Liver (tissue), 9 donors: ENCODE measurements around the gene TMEM221. TPM values are rescaled to one million over a fixed set of nuclear protein-coding genes. Genes with fewer than 3 reads are reported as not detected.

ENCODE experiments used
- DNase-seq: peaks from one replicate; pipeline ENCODE4 v3.0.0-alpha.2; 2017; ENCODE audit warnings: low spot score
- H3K27ac ChIP-seq, 2 donors: one replicate each; pipeline ENCODE4 v1.7.0; 2013; ENCODE audit warnings: inconsistent platforms in 2 of 2, low read length in 2 of 2, control low read depth in 1 of 2, low read depth in 1 of 2, mild to moderate bottlenecking in 1 of 2
- H3K27me3 ChIP-seq, 4 donors: one replicate each; pipeline versions ENCODE4 v1.6.1 to v1.7.0; 2013; ENCODE audit warnings: low read length in 3 of 4, inconsistent platforms in 1 of 4, mild to moderate bottlenecking in 1 of 4, moderate library complexity in 1 of 4; ENCODE audit not compliant: control insufficient read depth in 4 of 4, insufficient read depth in 4 of 4
- H3K36me3 ChIP-seq, 4 donors: one replicate each; pipeline versions ENCODE4 v1.6.1 to v1.7.0; 2013; ENCODE audit warnings: low read length in 3 of 4, mild to moderate bottlenecking in 3 of 4, low read depth in 1 of 4, moderate library complexity in 1 of 4; ENCODE audit not compliant: control insufficient read depth in 4 of 4, insufficient read depth in 3 of 4
- H3K4me1 ChIP-seq, 4 donors: one replicate each; pipeline versions ENCODE4 v1.6.1 to v1.7.0; 2013; ENCODE audit warnings: low read length in 3 of 4, mild to moderate bottlenecking in 3 of 4, moderate library complexity in 1 of 4; ENCODE audit not compliant: control insufficient read depth in 4 of 4, insufficient read depth in 4 of 4
- H3K4me3 ChIP-seq, 3 donors: one replicate each; pipeline versions ENCODE4 v1.6.1 to v1.7.0; 2013; ENCODE audit warnings: low read length in 3 of 3, control low read depth in 1 of 3, low read depth in 1 of 3, mild to moderate bottlenecking in 1 of 3
- H3K9ac ChIP-seq, 2 donors: one replicate each; pipeline ENCODE4 v1.7.0; 2013; ENCODE audit warnings: low read length in 2 of 2, mild to moderate bottlenecking in 2 of 2, moderate library complexity in 2 of 2, control low read depth in 1 of 2, low read depth in 1 of 2
- H3K9me3 ChIP-seq, 4 donors: one replicate each; pipeline versions ENCODE4 v1.6.1 to v1.7.0; 2013; ENCODE audit warnings: low read length in 3 of 4; ENCODE audit not compliant: control insufficient read depth in 4 of 4
- CTCF ChIP-seq: fragments of 150-350 bp; IDR thresholded peaks from 2 replicates; pipeline ENCODE4 v1.5.1; 2017; ENCODE audit warnings: improper control_type of control experiment, low read depth, low read length; ENCODE audit not compliant: missing input control
- EGR1 ChIP-seq, 2 donors: IDR thresholded peaks; 2 replicates each; pipeline ENCODE4 v1.6.1; 2016 to 2018; ENCODE audit warnings: antibody characterized with exemption in 2 of 2, low read depth in 2 of 2
- FOXA2 ChIP-seq: IDR thresholded peaks from 2 replicates; pipeline ENCODE4 v1.6.1; 2016; ENCODE audit warnings: antibody characterized with exemption
- JUND ChIP-seq, 2 donors: IDR thresholded peaks; 2 replicates each; pipeline ENCODE4 v1.6.1; 2016; ENCODE audit warnings: antibody characterized with exemption in 2 of 2
- MAX ChIP-seq: IDR thresholded peaks from 2 replicates; pipeline ENCODE4 v1.6.1; 2016; ENCODE audit warnings: antibody characterized with exemption
- NR2F2 ChIP-seq: IDR thresholded peaks from 2 replicates; pipeline ENCODE4 v1.6.1; 2016; ENCODE audit warnings: antibody characterized with exemption
- REST ChIP-seq: IDR thresholded peaks from 2 replicates; pipeline ENCODE4 v1.6.1; 2016; ENCODE audit warnings: antibody characterized with exemption, mild to moderate bottlenecking
- SP1 ChIP-seq: IDR thresholded peaks from 2 replicates; pipeline ENCODE4 v1.6.1; 2018; ENCODE audit warnings: antibody characterized with exemption, mild to moderate bottlenecking
- YY1 ChIP-seq: IDR thresholded peaks from 2 replicates; pipeline ENCODE4 v1.6.1; 2016; ENCODE audit warnings: antibody characterized with exemption, mild to moderate bottlenecking
- ZBTB33 ChIP-seq: IDR thresholded peaks from 2 replicates; pipeline ENCODE4 v1.6.1; 2016; ENCODE audit warnings: antibody characterized with exemption
- WGBS: extraction: QIAGEN DNeasy Blood & Tissue Kit; methylation state at CpG from one replicate; pipeline ENCODE4 v1.1.7; 2013; 5-methylcytosine and 5-hydroxymethylcytosine counted together
- polyA plus RNA-seq, 2 donors: library from polyadenylated mRNA; stranded (reverse) in 1 of 2; unstranded in 1 of 2; fragments of 200-250 nt in 1 of 2; fragments of >200 nt in 1 of 2; fragmentation: Nextera tagmentation in 1 of 2; extraction: Ambion mirVana in 1 of 2; gene quantifications; one replicate each; pipeline versions ENCODE4 v1.2.1 to v1.2.3, GENCODE V29; 2013 to 2015
- total RNA-seq, 2 donors: library from RNA; depleted of rRNA; stranded (reverse); fragments of >200 nt; gene quantifications; one replicate each; pipeline ENCODE4 v1.2.3, GENCODE V29; 2014
- donor health status: healthy.
- donor health status: healthy.
- donor health status: healthy.
- donor health status: healthy.
- donor health status: healthy.

TMEM221 gene
- total and polyA plus RNA-seq, 4 donors: 0.06 to 0.15 (median 0.11) TPM

- no peak overlapping the region for H3K4me3 ChIP-seq
- H3K27me3 ChIP-seq: no peaks in the 10 kb centered on the region
- H3K36me3 ChIP-seq: no peaks in the 10 kb centered on the region
- peaks cover 0 to 5% (median 2%) of the 10 kb centered on the region in 4 donors for H3K4me1 ChIP-seq
- H3K27ac ChIP-seq: peak overlapping the region in 1 of 2 donors; percentile 35
- no peak for DNase-seq
- TF ChIP-seq EGR1 (IDR thresholded peaks at IDR 0.05; ENCODE audit: low read depth in 2 of 2): no peak
- no peak for TF ChIP-seq YY1
- no peak for TF ChIP-seq ZBTB33
- no peak for TF ChIP-seq CTCF
- TF ChIP-seq FOXA2: no peak
- H3K9ac ChIP-seq: no peak overlapping the region
- H3K9me3 ChIP-seq: no peaks in the 10 kb centered on the region
- 79% methylated on average over 9 of the region's 9 CpGs for WGBS
These were observed 41.0 kb upstream of the TMEM221 start for GRCh38 chr19:17489392-17490030.

- TF ChIP-seq NR2F2: no peak
- TF ChIP-seq FOXA2: no peak
- peak; percentile 4 for TF ChIP-seq CTCF
- no peak for TF ChIP-seq JUND (IDR thresholded peaks at IDR 0.05)
- TF ChIP-seq MAX: no peak
- TF ChIP-seq REST: no peak
- peak; percentile 9 for TF ChIP-seq SP1
- 33% methylated on average over 31 of the region's 31 CpGs for WGBS
- Histone ChIP-seq H3K4me1 (peaks cover 0 to 5% (median 2%) of the 10 kb centered on the region in 4 donors), H3K4me3 (no peak overlapping the region), H3K27ac (peak overlapping the region in 1 of 2 donors; percentile 35), H3K27me3 (no peaks in the 10 kb centered on the region), H3K36me3 (no peaks in the 10 kb centered on the region), H3K9me3 (no peaks in the 10 kb centered on the region), H3K9ac (no peak overlapping the region)
- DNase-seq: peak; percentile 83
These were observed 40.3 kb upstream of the TMEM221 start for GRCh38 chr19:17488593-17489391.
